Measurements from ENCODE around the gene GCA. TPM values are rescaled to one million over a fixed set of nuclear protein-coding genes. Genes with fewer than 3 reads are reported as not detected.

The GCA gene
- total RNA-seq, 6 donors from 2014 or later, result 12.7 to 101 (median 38.1) TPM

- Histone ChIP-seq H3K36me3 (peaks cover 0 to 31% (median 0%) of the 10 kb centered on the region in 4 donors), H3K27ac (no peak overlapping the region), H3K4me3 (no peak overlapping the region), H3K4me1 (peaks cover 0 to 5% (median 0%) of the 10 kb centered on the region in 4 donors), H3K9me3 (no peaks in the 10 kb centered on the region), H3K27me3 (no peaks in the 10 kb centered on the region)
- DNase-seq, result no peak
- TF ChIP-seq EP300 (IDR thresholded peaks at IDR 0.05) (no peak), POLR2A (IDR thresholded peaks at IDR 0.05) (no peak), POLR2AphosphoS5 (IDR thresholded peaks at IDR 0.05) (no peak)
- TF ChIP-seq, protein P1, sequence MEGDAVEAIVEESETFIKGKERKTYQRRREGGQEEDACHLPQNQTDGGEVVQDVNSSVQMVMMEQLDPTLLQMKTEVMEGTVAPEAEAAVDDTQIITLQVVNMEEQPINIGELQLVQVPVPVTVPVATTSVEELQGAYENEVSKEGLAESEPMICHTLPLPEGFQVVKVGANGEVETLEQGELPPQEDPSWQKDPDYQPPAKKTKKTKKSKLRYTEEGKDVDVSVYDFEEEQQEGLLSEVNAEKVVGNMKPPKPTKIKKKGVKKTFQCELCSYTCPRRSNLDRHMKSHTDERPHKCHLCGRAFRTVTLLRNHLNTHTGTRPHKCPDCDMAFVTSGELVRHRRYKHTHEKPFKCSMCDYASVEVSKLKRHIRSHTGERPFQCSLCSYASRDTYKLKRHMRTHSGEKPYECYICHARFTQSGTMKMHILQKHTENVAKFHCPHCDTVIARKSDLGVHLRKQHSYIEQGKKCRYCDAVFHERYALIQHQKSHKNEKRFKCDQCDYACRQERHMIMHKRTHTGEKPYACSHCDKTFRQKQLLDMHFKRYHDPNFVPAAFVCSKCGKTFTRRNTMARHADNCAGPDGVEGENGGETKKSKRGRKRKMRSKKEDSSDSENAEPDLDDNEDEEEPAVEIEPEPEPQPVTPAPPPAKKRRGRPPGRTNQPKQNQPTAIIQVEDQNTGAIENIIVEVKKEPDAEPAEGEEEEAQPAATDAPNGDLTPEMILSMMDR (IDR thresholded peaks at IDR 0.05), result no peak
- WGBS, 2 donors, result 83 to 89% methylated on average over 3 of the region's 3 CpGs
- ATAC-seq (ENCODE audit: low FRiP score in 2 of 2), result no peak
Measured at GRCh38 chr2:162308747-162309503, 35.0 kb upstream of the GCA start.

DNA sequence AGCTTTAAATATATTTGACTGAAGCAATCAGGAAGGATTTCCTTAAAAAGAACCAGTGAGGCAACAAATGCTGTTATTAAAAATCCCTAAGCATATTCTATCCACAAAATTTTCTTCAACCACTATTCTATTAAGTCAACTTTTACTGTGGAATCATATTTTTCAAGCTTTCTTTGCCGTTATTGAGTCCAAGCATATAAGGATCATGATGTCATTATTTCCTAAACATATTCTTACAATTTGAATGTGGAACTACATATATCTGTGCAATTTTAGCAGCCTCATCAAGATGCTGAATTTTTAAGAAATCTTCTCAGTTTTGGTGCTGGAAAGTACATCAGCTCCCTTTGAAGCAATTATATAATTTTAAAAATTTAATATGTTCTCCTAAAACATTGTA is 31.1 kb upstream of the GCA start:
- Histone ChIP-seq H3K36me3 (peaks cover 0 to 15% (median 0%) of the 10 kb centered on the region in 4 donors), H3K9me3 (no peaks in the 10 kb centered on the region), H3K4me1 (peaks cover 19 to 25% (median 20%) of the 10 kb centered on the region in 4 donors), H3K27ac (no peak overlapping the region), H3K27me3 (no peaks in the 10 kb centered on the region), H3K4me3 (no peak overlapping the region)
- ATAC-seq (ENCODE audit: low FRiP score in 2 of 2), result no peak
- no peak for DNase-seq
- TF ChIP-seq POLR2AphosphoS5 (IDR thresholded peaks at IDR 0.05) (no peak), POLR2A (IDR thresholded peaks at IDR 0.05) (no peak), EP300 (IDR thresholded peaks at IDR 0.05) (no peak)
- TF ChIP-seq, protein P1 (IDR thresholded peaks at IDR 0.05), result no peak
- WGBS, 2 donors, result 94 to 95% methylated on average over 1 of the region's 1 CpG

GRCh38 chr2:162315938-162316337 is 28.0 kb upstream of the GCA start:
- no peak overlapping the region for H3K27ac ChIP-seq
- no peaks in the 10 kb centered on the region for H3K36me3 ChIP-seq
- TF ChIP-seq, protein P1 (IDR thresholded peaks at IDR 0.05), result no peak
- TF ChIP-seq EP300 (IDR thresholded peaks at IDR 0.05) (no peak), POLR2AphosphoS5 (IDR thresholded peaks at IDR 0.05) (no peak), POLR2A (IDR thresholded peaks at IDR 0.05) (no peak)
- no peaks in the 10 kb centered on the region for H3K27me3 ChIP-seq
- H3K4me3 ChIP-seq, result peak overlapping the region in 3 of 4 donors; percentile 0 to 94 (median 84)
- WGBS, 2 donors, result 63 to 75% methylated on average over 4 of the region's 4 CpGs
- H3K9me3 ChIP-seq, result no peaks in the 10 kb centered on the region
- peaks cover 29 to 38% (median 37%) of the 10 kb centered on the region in 4 donors for H3K4me1 ChIP-seq
- DNase-seq, result no peak
- ATAC-seq (ENCODE audit: low FRiP score in 2 of 2), result no peak

DNA sequence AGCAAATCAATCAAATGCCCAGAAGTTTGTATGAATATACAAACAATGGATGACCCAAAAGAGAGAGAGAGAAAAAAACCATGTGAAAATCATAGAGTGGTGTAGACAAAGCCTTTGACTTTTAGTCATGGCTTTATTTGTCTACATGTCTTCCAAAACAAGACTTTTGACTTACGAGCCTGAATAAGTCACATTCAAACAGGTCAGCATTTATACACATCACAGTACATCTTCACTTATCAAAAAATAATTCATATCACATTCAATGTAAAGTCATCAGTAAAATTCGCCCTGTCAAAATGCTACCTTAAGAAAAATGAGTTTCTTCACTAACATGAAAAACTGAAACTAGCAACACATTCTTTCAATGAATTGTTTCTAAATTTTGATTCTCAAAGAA is 27.3 kb upstream of the GCA start:
- no peak for ATAC-seq (ENCODE audit: low FRiP score in 2 of 2)
- no peak for DNase-seq
- 69 to 78% methylated on average over 2 of the region's 2 CpGs for WGBS, 2 donors
- Histone ChIP-seq H3K27ac (no peak overlapping the region), H3K27me3 (no peaks in the 10 kb centered on the region), H3K4me1 (peaks cover 29 to 44% (median 41%) of the 10 kb centered on the region in 4 donors), H3K36me3 (no peaks in the 10 kb centered on the region), H3K9me3 (no peaks in the 10 kb centered on the region), H3K4me3 (peak overlapping the region in 3 of 4 donors; percentile 80 to 94 (median 84))
- TF ChIP-seq POLR2A (IDR thresholded peaks at IDR 0.05), result no peak

DNA sequence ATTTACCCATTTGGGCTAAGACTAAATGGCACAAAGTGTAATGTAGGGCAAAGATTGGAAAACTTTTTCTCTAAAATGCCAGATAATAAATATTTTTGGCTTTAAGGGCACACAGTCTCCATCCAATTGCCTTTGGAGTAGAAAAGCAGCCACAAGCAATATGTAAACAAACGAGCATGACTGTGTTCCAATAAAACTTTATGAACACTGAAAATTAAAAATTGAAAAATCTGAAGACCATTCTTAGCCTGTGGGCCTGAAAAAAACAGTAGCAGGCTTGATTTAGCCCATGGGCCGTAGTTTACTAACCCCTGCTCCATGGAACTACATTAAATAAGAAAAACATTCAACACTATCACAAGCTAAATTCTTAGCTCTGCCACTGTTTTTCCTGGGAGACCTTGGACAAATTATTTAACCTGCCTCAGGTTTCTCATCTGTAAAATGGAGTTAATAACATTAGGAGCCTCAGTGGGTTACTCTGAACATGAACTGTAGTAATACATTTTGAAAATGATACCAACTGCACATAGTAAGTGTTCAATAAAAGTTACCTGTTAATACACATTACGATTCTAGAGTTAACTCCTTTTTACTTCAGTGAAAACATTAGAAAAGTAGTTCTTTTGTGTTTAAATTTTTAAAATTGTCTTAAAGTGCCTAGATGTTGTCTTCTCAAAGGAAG is 26.7 kb upstream of the GCA start:
- peak overlapping the region; percentile 63 to 94 (median 82) for H3K4me3 ChIP-seq
- DNase-seq, result no peak

More for the DNA sequence above, 26.7 kb upstream of the GCA start:
- Histone ChIP-seq H3K27me3 (no peaks in the 10 kb centered on the region), H3K4me1 (peaks cover 29 to 44% (median 41%) of the 10 kb centered on the region in 4 donors), H3K9me3 (no peaks in the 10 kb centered on the region), H3K27ac (peak overlapping the region; percentile 95 to 98 (median 96)), H3K36me3 (no peaks in the 10 kb centered on the region)
- no peak for ATAC-seq (ENCODE audit: low FRiP score in 2 of 2)
- whole genome bisulfite sequencing, 2 donors, result 56 to 72% methylated on average over 3 of the region's 3 CpGs
- TF ChIP-seq EP300 (IDR thresholded peaks at IDR 0.05), result no peak
- no peak for TF ChIP-seq POLR2A (IDR thresholded peaks at IDR 0.05)
- TF ChIP-seq POLR2AphosphoS5 (IDR thresholded peaks at IDR 0.05), result no peak
- TF ChIP-seq, protein P1 (IDR thresholded peaks at IDR 0.05), result no peak
